Fibroblast of pulmonary artery (primary cell): ENCODE data around the gene NINL.

Experiments
- DNase-seq: peaks from one replicate; pipeline ENCODE4 v3.0.0-alpha.2; 2010; ENCODE audit warnings: low read depth
- H3K4me3 ChIP-seq: replicated peaks from 2 replicates; pipeline ENCODE4 v1.5.1; 2011; ENCODE audit warnings: low read depth, mild to moderate bottlenecking, control low read depth, low read length, moderate library complexity
- TF ChIP-seq, protein P1 (sequence below): IDR thresholded peaks from 2 replicates; pipeline ENCODE4 v1.5.1; 2011; ENCODE audit warnings: mild to moderate bottlenecking, control low read depth, low read length, inconsistent platforms; ENCODE audit errors: missing control alignments

Gene NINL

DNA sequence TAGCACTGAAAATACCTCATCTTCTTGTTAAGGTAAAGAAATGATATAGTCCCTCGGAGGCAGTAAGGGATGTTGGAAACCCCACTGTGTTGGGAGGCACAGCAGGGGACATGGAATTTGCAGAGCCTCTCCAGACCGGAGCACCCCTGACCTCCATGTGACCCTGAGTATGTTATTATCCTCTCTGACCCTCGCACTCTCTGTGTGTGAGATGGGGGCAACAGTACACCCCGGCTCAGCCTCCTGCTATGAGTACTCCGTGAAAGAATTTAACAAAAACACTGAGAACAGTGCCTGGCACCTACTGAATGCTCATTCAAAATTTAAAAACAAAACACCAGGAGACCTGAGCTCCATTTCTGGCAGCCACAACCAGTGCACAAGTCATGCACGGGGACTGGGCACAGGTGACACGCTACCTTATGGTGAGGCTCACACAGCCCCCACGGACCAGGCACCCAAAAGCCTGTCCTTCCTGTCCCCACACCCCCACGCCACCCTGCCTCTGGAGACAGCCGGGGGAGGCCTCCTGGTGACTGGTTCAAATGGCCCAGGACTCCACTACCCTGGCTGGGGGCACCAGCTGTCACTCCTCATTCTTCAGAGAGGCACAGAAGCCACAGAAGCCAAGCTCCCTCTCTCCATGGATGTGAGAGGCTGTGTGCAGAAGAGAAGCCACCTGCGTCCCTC, 6.1 kb downstream of the NINL start:
- TF ChIP-seq, protein P1, sequence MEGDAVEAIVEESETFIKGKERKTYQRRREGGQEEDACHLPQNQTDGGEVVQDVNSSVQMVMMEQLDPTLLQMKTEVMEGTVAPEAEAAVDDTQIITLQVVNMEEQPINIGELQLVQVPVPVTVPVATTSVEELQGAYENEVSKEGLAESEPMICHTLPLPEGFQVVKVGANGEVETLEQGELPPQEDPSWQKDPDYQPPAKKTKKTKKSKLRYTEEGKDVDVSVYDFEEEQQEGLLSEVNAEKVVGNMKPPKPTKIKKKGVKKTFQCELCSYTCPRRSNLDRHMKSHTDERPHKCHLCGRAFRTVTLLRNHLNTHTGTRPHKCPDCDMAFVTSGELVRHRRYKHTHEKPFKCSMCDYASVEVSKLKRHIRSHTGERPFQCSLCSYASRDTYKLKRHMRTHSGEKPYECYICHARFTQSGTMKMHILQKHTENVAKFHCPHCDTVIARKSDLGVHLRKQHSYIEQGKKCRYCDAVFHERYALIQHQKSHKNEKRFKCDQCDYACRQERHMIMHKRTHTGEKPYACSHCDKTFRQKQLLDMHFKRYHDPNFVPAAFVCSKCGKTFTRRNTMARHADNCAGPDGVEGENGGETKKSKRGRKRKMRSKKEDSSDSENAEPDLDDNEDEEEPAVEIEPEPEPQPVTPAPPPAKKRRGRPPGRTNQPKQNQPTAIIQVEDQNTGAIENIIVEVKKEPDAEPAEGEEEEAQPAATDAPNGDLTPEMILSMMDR = no peak
- no peak overlapping the region for H3K4me3 ChIP-seq
- no peak for DNase-seq

DNA sequence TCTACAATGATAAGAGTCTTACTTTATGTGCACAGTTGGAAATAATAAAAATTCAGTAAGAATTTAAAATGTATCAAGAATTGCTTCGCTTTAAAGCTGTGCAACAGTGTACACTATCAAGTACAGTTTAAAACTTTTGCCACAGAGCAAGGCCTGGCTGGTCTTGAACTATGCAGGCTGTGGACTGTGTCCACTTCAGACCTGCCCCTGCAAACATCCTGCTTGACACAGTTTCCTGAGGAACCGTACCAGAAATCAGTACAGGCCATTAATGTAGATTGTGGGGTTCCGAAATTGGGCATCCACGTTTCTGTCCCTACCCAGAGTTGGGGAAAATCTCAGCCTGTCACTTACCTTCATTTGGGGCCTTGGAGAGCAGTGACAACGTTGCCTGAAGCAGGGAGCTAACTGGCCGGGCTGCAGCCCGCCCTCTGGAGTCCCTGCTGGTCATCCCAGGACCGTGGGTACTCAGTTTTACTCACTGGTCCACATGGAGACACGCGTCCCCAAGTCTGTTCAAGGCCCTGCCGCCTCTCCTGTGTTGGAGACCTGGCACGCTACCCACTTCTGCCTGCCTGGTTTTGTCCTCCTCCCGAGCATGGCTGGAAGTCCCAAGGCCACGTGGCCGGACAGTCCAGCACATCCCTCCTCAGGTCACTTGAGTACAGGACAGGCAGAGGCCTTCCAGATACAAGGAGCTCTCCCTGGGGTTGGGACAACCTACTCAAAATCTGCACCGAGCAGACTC, 8.4 kb downstream of the NINL start:
- TF ChIP-seq, protein P1 = no peak
- no peak for DNase-seq
- H3K4me3 ChIP-seq = no peak overlapping the region

DNA sequence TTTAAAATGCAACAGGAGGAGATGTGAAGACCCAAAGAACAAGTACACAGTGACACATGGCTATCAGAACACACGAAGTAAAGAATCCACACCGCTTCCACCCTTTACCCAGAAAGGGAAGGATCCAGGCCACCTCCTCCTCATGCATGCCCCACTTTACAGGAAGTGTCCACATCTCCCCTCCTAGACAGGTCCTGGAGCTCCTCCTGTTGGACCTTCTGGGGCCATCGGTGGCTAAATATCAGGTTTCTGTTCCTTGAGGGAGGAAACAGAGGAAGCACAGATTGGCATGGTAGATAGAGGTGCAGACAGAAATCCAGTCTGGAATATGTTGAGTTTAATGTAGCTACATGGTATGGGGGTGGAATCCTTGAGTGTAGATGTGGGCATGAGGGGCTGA, 10.9 kb downstream of the NINL start:
- no peak overlapping the region for H3K4me3 ChIP-seq
- TF ChIP-seq, protein P1 = peak; percentile 55
- peak; percentile 61 for DNase-seq

DNA sequence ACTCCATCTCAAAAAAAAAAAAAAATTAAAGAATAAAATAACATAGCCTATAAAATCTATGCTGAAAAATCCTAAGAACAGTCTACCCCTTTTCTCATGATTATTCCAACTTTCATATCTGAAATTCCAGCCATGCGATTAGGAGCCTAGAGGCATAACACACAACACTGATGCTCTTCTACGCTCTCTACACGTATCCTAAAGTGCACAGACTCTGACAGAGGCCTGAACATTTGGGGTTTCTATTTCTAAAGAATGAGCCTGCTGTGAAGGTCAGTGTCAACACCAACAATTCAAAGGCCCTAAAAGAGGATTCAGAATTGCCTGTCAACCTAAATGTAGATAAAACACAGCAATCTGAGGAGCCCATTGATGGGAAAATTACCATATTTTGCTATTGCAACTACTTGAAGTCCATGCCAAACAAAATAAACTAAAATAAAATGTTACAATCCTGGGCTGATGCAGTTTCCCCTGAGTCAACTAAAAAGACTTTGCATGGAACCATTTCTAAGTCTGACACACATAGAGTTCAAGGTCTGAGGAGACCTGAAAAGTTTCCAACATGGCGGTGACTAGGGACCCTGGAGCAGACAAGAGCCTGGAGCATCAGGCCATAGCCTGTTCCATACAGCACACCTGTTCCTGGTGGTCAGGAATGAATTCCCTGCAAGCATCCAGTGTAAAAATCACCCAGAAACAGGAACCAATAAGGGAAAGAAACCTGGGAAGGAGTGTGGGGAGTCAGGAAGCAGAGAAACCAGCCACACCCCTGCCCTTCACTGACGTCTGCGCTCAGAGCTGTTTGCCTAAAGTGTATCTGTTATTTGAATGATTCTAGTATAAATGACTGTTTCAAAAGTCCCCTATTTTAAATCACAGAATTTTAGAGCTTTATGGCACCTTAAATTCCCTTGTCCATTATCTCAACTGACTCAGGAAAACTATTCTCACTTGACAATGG, 11.8 kb downstream of the NINL start:
- peak; percentile 60 for DNase-seq
- no peak overlapping the region for H3K4me3 ChIP-seq
- TF ChIP-seq, protein P1 = no peak

DNA sequence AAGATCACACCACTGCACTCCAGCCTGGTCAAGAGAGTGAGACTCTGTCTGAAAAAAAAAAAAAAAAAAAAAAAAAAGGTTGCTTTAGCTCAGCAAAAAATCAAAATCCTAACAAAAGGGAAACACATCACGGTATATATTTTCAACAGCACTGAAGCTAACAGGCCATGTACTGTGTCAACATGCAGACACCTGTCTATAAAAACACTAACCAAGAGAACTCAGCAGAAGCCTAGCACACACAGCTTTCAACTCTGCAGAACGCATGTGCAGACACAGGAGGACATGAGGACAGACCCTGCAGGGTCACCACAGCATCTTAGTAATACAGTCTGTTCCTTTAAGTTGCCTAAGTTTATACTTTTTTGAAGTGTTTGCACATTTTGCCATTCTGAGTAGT, 13.5 kb downstream of the NINL start:
- TF ChIP-seq, protein P1 = no peak
- no peak for DNase-seq
- no peak overlapping the region for H3K4me3 ChIP-seq

DNA sequence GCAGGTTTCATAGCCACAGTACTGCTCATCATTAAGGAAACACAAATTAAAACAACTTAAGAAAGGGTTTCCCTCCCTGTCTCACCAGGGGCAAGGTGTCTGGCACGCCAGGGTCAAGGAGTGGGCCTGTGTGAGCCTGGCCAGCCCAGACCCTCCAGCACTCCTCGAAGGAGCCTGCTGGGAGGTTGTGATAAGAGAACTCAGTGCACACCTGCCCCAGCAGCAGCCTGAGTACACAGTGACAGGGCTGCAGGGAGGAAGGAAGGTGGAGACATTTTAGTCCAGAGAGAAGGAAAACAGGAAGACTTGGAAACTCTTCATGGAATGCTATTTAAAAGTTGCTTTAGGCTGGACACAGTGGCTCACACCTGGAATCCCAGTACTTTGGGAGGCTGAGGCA, 14.1 kb downstream of the NINL start:
- TF ChIP-seq, protein P1 = no peak
- no peak overlapping the region for H3K4me3 ChIP-seq
- no peak for DNase-seq
